SK-N-MC (cell line): ENCODE measurements around the gene PYROXD2.

Experiments used
- EZH2 ChIP-seq: fragments of 200-600 bp; sonication (generic); IDR thresholded peaks from one replicate; pipeline ENCODE4 v1.6.1; 2017; ENCODE audit warnings: antibody characterized with exemption
- FOXP2 ChIP-seq: optimal IDR thresholded peaks from 2 replicates; pipeline ENCODE3; 2011; ENCODE audit warnings: mild to moderate bottlenecking, moderate library complexity; ENCODE audit not compliant: insufficient read depth; ENCODE audit errors: extremely low read length, control extremely low read depth
- POLR2AphosphoS5 ChIP-seq: IDR thresholded peaks from 2 replicates; pipeline ENCODE4 v1.6.1; 2012; ENCODE audit warnings: mild to moderate bottlenecking, low read depth, low read length, borderline replicate concordance

DNA sequence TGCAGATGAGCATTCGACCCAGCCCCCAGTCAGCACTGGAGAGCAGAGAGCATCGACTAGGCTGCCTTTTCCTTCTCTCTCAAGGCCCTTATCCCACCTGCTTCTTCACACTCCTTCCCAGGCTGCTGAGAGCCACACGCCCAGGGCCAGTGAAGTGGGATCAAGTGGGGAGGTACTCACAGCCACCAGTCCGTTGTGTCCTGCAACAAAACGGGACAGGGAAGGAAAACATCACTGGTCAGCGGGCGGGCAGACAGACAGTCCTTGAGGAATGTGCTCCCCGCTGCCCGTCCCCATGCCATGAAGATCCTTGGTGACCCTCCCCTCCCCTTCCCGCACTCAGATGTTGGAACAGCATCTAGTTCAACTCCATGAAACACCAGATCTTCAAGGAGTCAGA, 4.2 kb downstream of the PYROXD2 start:
- no peak for TF ChIP-seq POLR2AphosphoS5
- no peak for TF ChIP-seq FOXP2
- no peak for TF ChIP-seq EZH2
